ENCODE data around the gene HAGH.
"Not testable (repeated sequence)": the region's sequence is repeated elsewhere in the genome, so short reads cannot be mapped to it uniquely, and the experiment has no call there.

Gene HAGH

DNA sequence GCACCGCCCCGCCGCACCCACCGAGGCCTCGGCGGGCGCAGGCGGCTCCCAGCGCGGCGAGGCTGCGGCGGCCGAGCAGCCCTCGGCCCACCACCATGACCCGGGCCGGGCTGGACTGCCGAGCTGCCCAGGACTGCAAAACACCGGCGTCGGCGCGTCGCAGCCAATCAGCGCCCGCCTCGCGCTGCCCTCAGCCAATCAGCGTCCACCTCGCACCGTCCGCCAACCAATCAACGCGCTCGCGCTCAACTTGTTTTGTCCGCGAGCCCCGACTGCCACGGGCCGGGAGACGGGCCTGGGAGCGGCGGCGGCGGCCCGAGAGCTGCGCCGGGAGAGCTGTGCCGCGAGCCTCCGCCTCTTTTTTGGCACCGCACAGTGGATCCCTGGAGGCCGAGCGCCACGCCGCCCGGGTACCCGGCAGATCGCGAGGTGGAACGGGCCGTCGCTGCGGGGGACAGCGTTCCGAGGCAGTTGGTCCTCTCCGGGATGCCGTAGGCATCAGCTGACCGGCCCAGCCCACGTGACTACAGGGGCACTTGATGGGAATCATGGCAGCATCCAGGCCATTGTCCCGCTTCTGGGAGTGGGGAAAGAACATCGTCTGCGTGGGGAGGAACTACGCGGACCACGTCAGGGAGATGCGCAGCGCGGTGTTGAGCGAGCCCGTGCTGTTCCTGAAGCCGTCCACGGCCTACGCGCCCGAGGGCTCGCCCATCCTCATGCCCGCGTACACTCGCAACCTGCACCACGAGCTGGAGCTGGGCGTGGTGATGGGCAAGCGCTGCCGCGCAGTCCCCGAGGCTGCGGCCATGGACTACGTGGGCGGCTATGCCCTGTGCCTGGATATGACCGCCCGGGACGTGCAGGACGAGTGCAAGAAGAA lies at the start of gene HAGH, which contains the start of gene FAHD1:
Gene HAGH, minus strand, starts transcription at position 135 of the 883 bp plus-strand sequence. Its CDS starts 38 bp downstream, at position 97.
Gene FAHD1, plus strand, starts transcription at position 516 of the 883 bp plus-strand sequence. Its CDS starts 33 bp downstream, at position 549.
- DNase-seq: peak; percentile 91

DNA sequence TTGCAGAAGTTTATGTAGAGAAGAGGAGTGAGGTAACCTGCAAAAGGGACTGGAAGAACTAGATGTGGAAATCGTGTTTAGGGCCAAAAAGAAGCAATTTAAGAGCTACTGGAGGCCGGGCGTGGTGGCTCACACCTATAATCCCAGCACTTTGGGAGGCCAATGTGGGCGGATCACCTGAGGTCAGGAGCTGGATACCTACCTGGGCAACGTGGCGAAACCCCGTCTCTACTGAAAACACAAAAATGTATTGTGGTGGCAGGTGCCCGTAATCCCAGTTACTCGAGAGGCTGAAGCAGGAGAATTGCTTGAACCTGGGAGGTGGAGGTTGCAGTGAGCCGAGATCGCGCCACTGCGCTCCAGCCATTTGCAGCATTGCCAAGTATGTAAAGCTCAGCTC lies 49.4 kb upstream of the HAGH start:
- DNase-seq: not testable (repeated sequence)

DNA sequence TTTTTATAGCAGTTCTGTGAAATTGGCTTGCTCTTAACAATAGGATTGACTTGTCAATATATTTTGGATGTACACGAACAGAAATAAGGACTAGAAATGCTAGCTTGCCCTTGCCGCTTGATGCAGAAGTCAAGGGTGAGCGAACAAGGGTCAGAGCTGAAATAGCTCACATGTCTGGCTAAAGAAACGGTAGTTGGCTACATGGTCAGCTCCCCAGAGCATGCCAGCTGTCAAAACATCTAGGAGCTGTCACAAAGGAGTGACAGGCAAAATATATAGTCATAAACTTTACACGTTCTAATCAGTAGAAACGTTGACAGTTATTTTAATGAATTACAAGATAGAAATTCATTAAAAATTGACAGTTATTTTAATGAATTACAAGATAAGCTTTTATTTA lies 48.2 kb upstream of the HAGH start:
- no peak for DNase-seq

DNA sequence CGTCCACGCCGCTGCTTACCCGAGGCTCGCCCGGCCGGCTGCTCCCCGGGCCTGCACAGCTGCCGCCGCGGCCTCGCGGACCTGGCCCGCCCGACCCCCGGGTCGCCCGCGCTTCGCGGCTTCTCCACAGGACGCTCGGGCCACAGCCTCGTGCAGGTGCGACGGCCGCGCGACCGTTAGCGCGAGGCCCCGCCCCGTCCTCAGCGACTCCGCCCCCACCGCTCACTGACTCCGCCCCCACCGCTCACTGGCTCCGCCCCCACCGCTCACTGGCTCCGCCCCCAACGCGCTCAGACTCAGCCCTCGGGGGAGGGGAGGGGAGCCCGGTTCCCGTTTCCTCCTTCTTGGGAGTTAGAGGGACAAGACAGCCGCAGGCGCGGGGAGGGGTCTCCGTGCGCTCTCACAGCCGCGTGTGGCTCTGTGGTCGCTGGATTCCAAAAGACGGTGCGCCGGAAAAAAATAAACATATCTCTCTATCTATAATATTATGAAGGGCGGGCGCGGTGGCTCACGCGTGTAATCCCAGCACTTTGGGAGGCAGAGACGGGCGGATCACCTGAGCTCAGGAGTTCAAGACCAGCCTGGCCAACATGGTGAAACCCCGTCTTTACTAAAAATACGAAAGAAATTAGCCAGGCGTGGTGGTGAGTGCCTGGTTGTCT lies 45.5 kb upstream of the HAGH start, which contains the start of gene MEIOB:
Gene MEIOB, minus strand, starts transcription at position 191 of the 662 bp plus-strand sequence. CDS start 3,989 bp downstream, outside the sequence.
- peak; percentile 39 for DNase-seq

DNA sequence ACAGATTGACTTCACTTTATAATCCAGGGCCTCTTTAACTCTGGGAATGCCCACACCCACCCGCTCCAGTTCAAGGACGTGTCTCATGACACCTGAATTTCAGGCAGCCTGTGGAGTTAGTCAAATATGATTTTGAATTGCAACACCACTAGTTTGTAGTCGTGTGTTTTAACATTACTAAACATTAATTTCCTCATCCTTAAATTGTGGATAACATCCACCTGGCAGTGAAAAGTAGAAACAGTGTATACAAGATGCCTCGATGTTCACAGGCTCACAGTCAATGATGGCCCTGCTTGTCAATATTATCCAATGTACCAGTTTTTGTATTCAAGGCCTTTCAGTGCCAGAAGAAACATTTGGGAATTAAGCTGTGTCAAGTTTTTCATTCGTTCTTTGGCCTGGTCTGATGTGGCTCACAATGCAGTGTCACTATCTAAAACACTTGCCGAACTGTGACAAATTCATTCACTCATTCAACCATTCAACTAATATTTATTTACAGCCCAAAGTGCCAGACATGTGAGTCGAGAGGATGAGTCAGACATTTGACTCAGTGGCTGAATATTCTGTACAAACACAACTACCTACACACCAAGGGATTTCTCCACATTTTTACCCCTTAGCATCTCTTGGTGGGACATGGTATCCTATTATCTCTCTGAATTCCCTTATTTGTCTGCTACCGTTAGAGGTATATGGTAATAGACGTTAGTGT lies 43.9 kb upstream of the HAGH start:
- DNase-seq: no peak

DNA sequence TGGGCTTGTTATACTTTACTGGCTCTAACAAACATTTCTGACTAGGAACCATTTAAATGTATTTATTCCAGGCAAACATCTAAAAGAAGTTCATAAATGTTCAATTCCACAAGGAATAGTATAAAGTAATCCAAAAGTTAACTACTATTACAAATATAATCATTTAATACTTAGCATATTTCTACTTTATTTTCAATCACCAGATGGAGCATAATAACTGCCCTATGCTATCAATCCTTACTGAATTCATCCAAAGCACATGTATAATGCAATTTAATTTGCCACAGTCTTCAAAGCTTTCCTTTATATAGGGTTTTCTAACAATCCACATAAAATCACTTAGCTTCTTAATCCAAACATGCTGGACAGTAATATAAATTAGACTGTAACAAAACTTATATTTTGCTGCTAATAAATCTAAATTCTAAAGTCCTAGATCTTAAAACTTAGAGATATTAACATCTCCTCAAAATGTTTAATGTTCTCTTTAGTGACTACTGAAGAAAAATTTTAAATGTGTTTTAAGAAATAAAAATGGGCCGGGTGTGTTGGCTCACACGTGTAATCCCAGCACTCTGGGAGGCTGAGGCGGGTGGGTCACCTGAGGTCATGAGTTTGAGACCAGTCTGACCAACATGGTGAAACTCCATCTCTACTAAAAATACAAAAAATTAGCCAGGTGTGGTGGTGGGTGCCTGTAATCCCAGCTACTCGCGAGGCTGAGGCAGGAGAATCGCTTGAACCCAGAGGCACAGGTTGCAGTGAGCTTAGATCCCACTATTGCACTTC lies 39.5 kb upstream of the HAGH start:
- no peak for DNase-seq

DNA sequence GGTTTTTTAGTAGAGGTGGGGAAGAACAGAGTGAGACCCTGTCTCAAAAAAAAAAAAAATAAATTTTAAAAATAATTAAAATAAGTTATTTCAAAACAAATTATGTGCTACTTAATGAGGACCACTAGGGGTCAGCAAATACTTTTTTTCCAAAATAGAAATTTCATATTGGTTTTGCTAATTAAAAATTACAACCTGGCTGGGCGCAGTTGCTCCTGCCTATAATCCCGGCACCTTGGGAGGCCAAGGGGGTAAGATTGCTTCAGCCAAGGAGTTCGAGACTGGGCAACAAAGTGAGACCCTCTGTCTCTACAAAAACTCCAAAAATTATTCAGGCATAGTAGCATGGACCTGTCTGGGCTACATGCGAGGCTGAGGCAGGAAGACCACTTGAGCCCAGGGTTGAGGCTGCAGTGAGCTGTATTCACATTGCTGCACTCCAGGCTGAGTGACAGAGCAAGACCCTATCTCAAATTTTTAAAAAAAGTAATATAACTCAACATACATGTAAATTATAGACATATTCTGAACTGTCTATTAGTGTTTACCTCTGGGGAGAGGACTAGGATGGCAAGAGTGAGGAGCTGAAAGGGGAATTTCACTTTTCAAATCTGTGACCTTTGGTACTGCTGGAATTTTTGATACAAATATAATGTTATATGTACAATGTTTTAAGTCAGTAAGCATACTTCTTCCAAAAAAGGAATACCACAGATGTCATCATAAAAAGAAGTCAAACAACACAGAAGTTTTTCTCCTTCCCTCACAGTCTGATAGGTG lies 37.2 kb upstream of the HAGH start:
- DNase-seq: no peak

DNA sequence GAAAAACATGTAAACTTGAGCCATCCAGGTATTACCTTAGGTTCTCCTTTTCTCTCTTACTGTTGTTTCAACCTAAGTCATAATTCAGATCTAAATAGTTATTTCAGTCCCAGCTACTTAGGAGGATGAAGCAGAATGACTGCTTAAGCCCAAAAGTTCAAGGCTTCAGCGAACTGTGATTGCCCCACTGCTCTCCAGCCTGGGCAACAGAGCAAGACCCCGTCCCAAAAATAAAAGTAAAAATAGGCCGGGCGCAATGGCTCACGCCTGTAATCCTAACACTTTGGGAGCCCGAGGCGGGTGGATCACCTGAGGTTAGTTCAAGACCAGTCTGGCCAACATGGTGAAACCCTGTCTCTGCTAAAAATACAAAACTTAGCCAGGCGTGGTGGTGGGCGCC lies 35.8 kb upstream of the HAGH start:
- no peak for DNase-seq

DNA sequence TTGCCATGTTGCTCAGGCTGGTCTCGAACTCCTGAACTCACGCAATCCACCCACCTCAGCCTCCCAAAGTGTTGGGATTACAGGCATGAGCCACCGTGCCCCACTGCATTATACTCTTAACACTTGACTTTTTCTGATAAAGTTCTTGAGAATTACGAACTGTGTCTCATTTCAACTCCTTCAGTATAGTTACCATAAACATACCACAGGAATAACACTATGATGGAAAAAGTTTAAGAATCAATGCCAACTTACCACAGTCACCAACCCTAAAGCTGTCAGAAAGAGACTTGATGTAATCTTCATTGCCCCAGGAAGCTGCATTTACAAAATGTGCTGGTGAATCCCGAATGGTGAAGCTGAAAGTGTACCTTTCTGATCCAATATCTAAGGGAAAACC lies 35.1 kb upstream of the HAGH start:
- DNase-seq: no peak

DNA sequence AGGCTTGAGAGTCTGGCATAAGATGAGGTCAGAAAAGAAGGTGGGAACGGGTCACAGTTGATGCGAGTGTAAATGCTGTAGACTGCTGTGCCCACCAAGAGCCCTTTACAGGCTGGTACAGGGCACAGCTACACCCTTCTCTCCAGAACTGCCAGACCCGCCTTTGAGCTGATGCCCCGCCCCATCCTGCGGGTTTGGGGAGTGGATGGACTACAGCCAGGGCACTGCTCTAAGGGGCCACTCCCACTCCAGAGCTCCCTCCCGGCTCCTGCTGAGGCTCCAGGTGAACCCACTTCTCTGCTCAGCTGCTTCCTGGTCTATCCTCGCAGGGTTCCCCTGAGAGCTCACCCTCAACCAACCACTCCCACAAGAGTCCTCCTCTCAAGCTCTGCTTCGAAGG lies 33.0 kb upstream of the HAGH start:
- no peak for DNase-seq

DNA sequence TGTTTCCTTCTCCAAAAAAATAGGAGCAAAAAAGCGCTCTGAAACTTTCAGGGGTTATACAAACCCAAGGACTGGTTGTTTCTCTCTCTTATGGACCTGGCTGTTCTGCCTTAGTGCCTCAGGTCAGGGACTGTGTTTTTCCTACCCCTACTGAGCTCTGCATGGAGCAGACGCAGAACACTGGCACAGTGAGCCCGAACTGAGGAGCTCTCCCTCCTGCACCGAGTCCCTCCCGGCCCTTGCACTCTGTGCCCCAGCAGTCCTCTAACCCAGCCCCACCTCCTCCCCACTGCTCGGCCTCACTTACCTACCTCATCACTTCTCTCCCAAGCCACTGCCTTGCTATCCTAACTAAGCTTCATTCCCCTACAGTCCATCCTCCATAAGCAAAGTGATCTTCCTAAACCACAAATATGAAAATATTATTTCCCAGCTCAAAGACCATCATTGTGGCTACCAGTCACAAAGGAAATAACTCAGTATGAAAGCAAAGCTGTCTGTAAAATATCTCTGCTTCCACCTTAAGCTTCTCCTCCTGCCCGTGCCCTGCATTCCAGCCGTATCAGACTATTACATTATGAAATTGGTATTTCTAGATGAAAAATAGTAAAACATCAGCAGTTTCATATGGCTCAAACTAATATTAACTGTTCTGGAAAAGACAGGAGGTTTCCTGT lies 31.7 kb upstream of the HAGH start:
- DNase-seq: no peak

DNA sequence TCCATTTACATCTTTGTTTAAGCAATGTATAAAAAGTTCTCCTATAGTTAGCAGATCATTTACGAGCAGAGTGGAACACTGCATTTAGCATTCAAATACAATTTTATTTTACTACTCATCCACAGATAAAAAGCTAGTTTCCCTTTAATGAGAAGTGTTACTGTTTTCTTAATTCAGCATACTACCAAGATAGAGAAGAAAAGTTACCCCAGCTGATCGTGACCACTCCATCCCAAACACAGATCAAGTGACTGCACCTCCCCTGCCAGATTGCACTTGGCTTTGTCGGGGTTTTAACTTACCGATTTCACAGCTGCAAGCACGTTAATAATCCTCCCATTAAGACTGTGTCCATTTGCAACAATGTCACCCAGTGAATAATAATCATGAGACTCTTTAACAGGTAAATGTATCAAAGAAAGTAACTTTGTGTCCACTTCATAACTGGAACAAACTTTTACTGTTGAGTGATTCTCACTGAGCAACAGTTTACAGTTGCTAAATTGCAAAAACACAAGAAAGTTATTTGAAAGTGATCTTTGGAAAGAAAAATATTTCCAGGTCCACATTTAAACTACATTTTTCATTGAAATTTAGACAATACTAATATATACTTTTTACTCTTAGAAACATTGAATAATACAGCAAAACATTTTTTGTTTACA lies 30.9 kb upstream of the HAGH start:
- no peak for DNase-seq

DNA sequence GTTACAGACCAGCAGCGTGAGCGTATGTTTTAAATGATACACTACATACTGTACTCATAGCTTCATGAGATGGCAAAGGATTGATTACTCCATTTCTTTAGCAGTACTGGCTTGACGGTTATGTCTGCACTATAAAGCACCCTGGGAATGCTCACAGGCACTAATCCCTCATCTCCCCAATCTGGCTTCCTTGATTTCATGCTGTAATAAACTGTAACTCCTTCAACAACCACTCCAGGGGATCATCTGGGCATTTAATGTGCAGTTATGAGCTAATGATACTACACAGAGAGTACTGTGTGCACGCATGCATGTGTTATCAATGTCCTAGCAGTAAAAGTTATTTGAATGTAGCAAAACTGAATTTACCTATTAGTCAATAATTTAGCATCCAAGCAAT lies 25.2 kb upstream of the HAGH start:
- DNase-seq: no peak

DNA sequence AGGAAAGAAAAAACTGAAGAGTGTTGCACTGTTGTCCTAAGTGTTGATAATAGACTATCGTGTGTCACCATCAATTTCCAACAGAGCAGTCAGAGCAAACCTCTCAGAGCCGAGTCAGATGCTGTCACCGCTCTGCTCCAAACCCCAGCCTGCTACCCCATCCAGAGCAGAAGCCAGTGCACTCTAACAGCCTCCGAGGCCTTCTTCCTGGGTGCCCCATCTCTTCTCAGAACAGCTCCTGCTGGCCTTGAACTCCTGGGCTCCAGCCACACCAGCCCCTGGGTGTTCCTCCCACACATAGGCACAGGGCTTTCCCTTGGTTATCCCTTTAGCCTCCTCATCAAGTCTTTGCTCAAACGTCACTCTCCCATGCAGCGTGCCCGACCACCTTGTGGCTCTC lies 24.4 kb upstream of the HAGH start:
- no peak for DNase-seq

DNA sequence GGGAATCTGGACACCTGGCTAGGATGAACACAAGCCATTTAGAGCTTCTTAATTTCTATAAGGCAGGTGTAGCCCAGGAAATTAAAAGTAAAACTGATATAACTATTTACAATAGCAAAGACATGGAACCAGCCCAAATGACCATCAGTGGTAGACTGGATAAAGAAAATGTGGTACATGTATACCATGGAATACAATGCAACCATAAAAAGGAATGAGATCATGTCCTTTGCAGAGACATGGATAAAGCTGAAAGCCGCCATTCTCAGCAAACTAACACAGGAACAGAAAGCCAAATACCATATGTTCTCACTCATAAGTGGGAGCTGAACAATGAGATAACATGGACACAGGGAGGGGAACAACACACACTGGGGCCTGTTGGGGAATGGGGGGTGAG lies 19.8 kb upstream of the HAGH start:
- no peak for DNase-seq

DNA sequence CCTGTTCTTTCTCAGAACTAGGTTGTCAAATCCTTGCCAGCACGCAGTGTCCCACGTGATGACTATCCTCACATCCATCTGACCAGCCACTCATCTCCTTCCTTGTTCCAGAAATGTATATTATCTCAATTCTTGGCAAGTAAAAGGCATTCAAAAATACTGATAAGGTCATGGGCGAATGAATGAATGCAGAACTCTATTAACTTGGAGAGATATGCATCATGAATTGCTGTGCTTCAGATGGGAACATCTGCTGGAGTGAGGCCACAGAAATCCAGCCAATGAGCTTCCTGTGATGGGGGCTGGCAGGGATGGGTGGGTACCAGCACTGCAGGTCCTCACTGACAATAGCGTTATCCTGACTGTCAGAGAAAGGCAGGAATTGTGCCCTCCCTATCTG lies 19.4 kb upstream of the HAGH start:
- no peak for DNase-seq

DNA sequence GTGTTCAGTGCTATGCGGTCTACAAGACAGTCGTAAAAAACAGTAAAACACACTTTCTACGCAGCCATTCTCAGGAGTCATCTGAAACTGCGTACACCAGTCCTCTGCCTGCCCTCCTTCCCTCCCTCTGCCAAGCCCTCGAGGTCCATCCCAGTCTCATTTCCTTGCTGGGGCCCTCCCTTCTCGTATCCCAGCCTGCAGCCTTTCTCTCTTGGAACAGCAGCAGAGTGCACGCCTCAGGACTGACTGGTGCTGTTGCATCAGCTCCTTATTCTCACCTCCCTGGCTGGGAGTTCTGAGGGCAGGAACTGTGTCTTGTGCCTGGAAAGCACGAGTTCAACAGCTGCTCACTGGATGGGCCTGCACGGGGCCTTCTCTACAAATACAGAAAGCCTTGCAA lies 12.9 kb upstream of the HAGH start:
- no peak for DNase-seq

DNA sequence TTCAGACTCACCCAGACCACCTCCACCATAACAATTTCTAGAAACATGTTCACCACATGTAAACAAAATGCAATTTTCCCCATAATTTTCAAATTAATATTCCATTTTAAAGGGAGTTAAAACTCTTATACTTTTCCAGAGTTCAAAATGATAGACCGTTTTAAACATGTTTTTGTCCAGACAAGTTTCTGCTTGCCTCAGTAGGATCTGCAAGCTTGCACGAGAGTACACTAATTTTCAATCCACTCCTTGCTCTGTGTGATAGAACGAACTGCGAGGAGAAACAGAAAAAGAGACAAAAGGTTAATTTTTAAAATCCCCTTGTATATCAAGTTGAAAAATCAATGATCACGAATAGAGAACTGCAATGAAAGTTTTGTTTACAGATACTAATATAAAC lies 7.5 kb upstream of the HAGH start:
- no peak for DNase-seq

DNA sequence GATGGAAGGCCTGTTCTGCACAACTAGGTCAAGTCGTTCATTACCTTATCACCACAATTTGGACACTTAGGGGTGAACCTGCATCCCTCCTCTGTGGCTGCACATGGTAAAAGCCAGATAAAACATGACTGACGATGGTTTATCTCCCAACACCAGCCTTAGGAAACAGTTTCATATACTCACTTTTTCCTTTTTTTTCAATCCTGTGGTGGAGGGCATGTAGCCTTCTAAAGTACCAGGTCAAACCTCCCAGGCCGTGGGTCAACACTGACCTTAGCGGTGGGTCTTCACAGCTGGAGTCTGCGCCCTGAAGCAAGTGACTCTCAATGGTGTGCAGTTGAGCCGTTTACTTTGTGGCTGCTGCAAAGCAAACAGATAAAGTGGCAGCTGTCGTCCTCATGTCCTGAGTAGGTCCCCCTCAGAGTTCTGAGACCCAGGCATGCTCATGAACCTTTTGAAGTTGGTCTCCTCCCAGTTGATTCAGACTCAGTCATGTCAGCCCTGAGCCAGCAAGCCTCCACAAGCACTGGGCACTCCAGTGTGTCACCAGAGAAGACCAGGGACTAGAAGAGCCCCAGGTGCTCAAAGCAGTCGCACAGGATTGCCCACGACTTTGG lies 6.3 kb upstream of the HAGH start:
- no peak for DNase-seq
